ENCODE data around the gene L1TD1. TPM values are rescaled to one million over a fixed set of nuclear protein-coding genes. Genes with fewer than 3 reads are reported as not detected.

The L1TD1 gene
- total RNA-seq (2022; extraction: Qiagen RNA extraction) = not detected in 5 replicates

GRCh38 chr1:62194651-62195544, at the start of gene L1TD1:
Gene L1TD1 (plus strand): TSS chr1:62194849. CDS start chr1:62206629, 11,780 bp downstream.

Other genes with a start within 250 kb of the L1TD1 start
- 0.27 to 0.46 TPM (median 0.40 TPM) in 5 replicates for gene KANK4, start 124.6 kb downstream of the L1TD1 start, total RNA-seq (2022; extraction: Qiagen RNA extraction)
- 20.7 to 26.0 TPM (median 22.2 TPM) in 5 replicates for gene USP1, start 242.2 kb downstream of the L1TD1 start, total RNA-seq (2022; extraction: Qiagen RNA extraction)